Fibroblast of skin of left quadriceps (primary cell): ENCODE measurements around the gene CRIP1.

ENCODE experiments used
- DNase-seq, 2 experiments: peaks; one replicate each; pipeline ENCODE4 v3.0.0-alpha.2; 2013; ENCODE audit warnings: low read depth in 2 of 2

CRIP1 gene

GRCh38 chr14:105492971-105493871 lies 6.5 kb downstream of the CRIP1 start:
- no peak for DNase-seq

- no peak for DNase-seq
Measured at GRCh38 chr14:105493921-105494605, 7.4 kb downstream of the CRIP1 start.

DNA sequence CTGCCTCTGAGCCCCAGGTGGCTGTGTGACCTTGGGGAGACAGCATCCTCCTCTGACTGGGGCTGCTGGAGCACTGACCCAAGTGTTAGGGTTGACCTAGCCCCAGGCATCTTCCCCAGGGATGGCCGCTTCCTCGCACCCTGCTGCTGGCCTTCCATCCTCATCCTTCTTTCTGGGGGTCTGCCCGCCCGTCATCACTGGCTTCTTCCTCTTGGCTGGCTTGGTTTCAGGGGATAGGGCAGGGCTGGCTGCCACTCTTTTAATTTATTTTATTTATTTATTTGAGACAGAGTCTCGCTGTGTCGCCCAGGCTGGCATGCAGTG lies 7.9 kb downstream of the CRIP1 start:
- no peak for DNase-seq

GRCh38 chr14:105495101-105495989 lies 8.7 kb downstream of the CRIP1 start:
- DNase-seq, result no peak

GRCh38 chr14:105495990-105496830 lies 9.5 kb downstream of the CRIP1 start:
- no peak for DNase-seq

DNA sequence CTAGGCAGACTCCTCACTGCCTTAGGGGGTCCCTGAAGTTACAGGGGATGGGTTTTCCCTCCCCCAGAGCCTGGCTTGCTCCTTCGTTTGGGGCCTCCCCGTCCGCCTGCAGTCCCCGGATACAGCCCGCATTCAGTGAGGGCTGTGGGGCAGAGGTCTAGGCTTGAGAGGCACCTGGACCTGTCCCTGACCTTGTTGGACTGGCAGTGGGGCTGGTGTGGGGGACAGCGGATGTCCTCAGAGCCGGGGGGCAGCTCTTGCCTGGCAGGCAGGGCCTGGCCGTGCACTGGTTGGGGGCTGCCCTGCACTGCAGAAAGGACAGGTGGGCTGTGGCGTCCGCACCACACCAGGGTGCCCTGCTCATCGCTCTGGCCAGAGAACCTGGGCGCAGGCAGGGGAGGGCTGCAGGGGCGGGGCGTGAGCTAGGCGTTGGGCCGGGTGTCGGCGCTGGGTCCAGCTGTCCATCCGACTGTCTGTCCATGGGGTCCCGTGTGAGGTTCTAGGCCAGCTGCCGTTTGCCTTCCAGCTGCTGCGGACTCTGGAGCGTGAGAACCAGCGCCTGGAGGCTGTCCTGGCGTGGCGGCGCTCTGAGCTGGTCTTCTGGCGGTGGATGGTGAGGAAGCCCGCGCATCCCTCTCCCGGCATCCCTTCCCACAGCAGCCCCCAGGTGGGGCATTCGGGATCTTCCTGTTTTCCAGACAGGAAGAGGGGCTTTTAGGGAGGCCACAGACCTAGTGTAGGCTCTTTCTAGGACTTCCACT lies 10.3 kb downstream of the CRIP1 start:
- DNase-seq, result no peak

- no peak for DNase-seq
Measured at GRCh38 chr14:105497671-105498429, 11.2 kb downstream of the CRIP1 start.

- DNase-seq, result no peak
Measured at GRCh38 chr14:105498430-105499255, 12.0 kb downstream of the CRIP1 start.

- no peak for DNase-seq
Measured at GRCh38 chr14:105499256-105500035, 12.8 kb downstream of the CRIP1 start.

- no peak for DNase-seq
Measured at GRCh38 chr14:105500036-105500725, 13.5 kb downstream of the CRIP1 start.

DNA sequence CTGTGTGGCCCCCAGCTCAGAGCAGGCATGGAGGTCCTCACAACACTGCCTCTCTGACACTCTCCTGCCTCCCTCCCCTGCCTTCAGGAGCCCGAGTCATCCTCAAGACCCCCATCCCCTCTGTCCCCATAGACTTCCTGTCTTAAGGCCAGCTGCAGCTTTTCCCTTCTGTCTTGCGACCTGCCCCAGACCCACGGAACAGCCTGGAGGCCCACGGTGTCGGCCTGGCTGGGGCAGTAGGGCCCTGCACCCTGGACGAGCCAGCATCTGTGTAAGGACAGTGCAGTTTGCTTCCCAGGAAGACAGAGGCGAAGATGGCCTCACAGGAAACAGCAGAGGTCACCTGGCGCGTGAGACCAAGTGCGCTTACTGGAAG lies 14.0 kb downstream of the CRIP1 start:
- DNase-seq, result no peak

- DNase-seq, result no peak
Measured at GRCh38 chr14:105501504-105502291, 15.0 kb downstream of the CRIP1 start.

GRCh38 chr14:105502446-105503295 lies 16.0 kb downstream of the CRIP1 start:
- DNase-seq, result no peak

DNA sequence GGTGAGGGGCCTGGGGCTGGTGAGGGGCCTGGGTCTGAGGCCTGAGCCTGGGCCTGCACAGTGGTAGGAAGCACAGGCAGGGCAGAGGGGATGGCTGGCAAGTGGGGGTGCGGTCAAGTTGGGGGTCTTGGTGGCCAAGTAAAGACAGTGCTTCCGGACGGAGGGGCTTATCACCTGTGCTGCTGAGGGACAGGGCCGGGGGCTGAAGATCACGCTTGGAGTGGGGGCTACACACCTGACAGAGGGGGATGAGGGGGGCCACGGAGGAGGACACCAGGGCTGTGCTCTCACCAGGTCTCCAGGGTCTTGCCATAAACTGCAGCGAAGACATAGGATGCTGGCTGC lies 16.6 kb downstream of the CRIP1 start:
- no peak for DNase-seq

- no peak for DNase-seq
Measured at GRCh38 chr14:105503935-105504692, 17.4 kb downstream of the CRIP1 start.
